HepG2 (cell line): ENCODE results near the gene GOLT1A. TPM values are rescaled to one million over a fixed set of nuclear protein-coding genes. Genes with fewer than 3 reads are reported as not detected.

Source experiments
- ASH2L ChIP-seq: fragments of 300-600, 200-600 bp; sonication (generic); IDR thresholded peaks from 2 replicates; pipeline ENCODE4 v1.7.0; 2017; ENCODE audit warnings: low read depth, mild to moderate bottlenecking, moderate library complexity, mixed read lengths, low read length; ENCODE audit not compliant: insufficient read length
- HDAC1 ChIP-seq: sonication (generic); formaldehyde crosslinking; IDR thresholded peaks from 2 replicates; pipeline ENCODE4 v1.5.1; 2020; ENCODE audit warnings: mild to moderate bottlenecking, missing genetic modification reagents
- KDM1A ChIP-seq: IDR thresholded peaks from 2 replicates; pipeline ENCODE4 v1.6.1; 2016; ENCODE audit warnings: missing compliant biosample characterization
- KDM3A ChIP-seq: IDR thresholded peaks from 2 replicates; pipeline ENCODE4 v1.6.1; 2018; ENCODE audit warnings: low read depth, missing compliant biosample characterization
- NFE2L2 ChIP-seq: fragments of 150-350 bp; IDR thresholded peaks from 2 replicates; pipeline ENCODE4 v1.6.1; 2014; ENCODE audit warnings: low read length
- SOX6 ChIP-seq, 2 experiments: fragments of 450-650 bp in 1 of 2; sonication (generic) in 1 of 2; formaldehyde crosslinking in 1 of 2; IDR thresholded peaks; 2 replicates each; pipeline versions ENCODE4 v1.4.0 to v1.6.1; 2017 to 2020; ENCODE audit warnings: antibody characterized with exemption in 1 of 2, mild to moderate bottlenecking in 1 of 2, missing genetic modification reagents in 1 of 2
- ZBTB38 ChIP-seq: sonication (generic); formaldehyde crosslinking; IDR thresholded peaks from 2 replicates; pipeline ENCODE4 v1.5.1; 2020; ENCODE audit warnings: mild to moderate bottlenecking, missing genetic modification reagents
- ZMYM2 ChIP-seq: sonication (generic); formaldehyde crosslinking; IDR thresholded peaks from 2 replicates; pipeline ENCODE4 v1.8.0; 2022; ENCODE audit warnings: mild to moderate bottlenecking, missing genetic modification reagents
- ZMYM3 ChIP-seq: sonication (generic); formaldehyde crosslinking; IDR thresholded peaks from 2 replicates; pipeline ENCODE4 v1.5.1; 2020; ENCODE audit warnings: mild to moderate bottlenecking, missing genetic modification reagents
- polyA plus RNA-seq, 8 experiments: library from polyadenylated mRNA; depleted of rRNA in 3 of 8; stranded (reverse) in 7 of 8; unstranded in 1 of 8; fragments of >200 nt; fragmentation: Illumina TruSeq in 4 of 8; extraction: Trizol in 4 of 8; gene quantifications; 2 replicates each; pipeline versions ENCODE4 v1.2.1 to v1.2.3, GENCODE V29; 2011 to 2016; ENCODE audit warnings: low read depth in 4 of 8, missing spikeins in 1 of 8, mixed read lengths in 1 of 8; ENCODE audit not compliant: insufficient read depth in 1 of 8
- total RNA-seq, 5 experiments: library from RNA; depleted of rRNA; stranded (reverse); fragments of >200 nt; fragmentation: Illumina TruSeq; extraction: Trizol; gene quantifications; 2 replicates each; pipeline ENCODE4 v1.2.3, GENCODE V29; 2016; ENCODE audit warnings: low read depth in 1 of 5
- TF ChIP-seq, protein P1 (sequence below): sonication (generic); formaldehyde crosslinking; conservative IDR thresholded peaks from 2 replicates; pipeline ENCODE4 v1.4.0; 2020; ENCODE audit warnings: mild to moderate bottlenecking, missing genetic modification reagents, moderate library complexity
- TF ChIP-seq, protein P2 (sequence below): sonication (generic); formaldehyde crosslinking; IDR thresholded peaks from 2 replicates; pipeline ENCODE4 v1.5.0; 2020; ENCODE audit warnings: missing genetic modification reagents
- TF ChIP-seq, protein P3 (sequence below): sonication (generic); formaldehyde crosslinking; IDR thresholded peaks from 2 replicates; pipeline ENCODE4 v1.5.1; 2020; ENCODE audit warnings: mild to moderate bottlenecking, missing genetic modification reagents, moderate library complexity
- TF ChIP-seq, protein P4 (sequence below): sonication (generic); formaldehyde crosslinking; IDR thresholded peaks from 2 replicates; pipeline ENCODE4 v1.4.0; 2020; ENCODE audit warnings: missing genetic modification reagents, borderline replicate concordance

The GOLT1A gene
- total and polyA plus RNA-seq, 2 of the 13 experiments (the other 11 are each of a cell fraction or from before 2014, with no cell fraction given): 25.8 to 28.0 TPM

DNA sequence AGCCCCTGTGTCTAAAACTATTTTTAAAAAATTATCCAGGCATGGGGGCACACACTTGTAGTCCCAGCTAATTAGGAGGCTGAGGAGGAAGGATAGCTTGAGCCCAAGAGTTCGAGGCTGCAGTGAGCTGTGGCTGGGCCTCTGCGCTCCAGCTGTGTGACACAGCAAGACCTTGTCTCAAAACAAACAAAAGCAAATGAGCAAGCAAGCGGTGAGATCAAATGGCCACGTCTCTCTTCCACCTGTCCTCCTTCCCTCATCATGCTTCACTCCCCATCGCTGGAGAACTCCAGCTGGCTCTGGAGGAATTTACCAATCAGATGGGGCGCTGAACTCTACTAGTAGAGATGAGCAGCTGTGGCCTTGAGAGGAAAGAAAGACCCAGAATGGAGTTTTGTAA lies 33.7 kb downstream of the GOLT1A start (continued):
- TF ChIP-seq ZBTB38 (CRISPR knock-in tag) (no peak), ASH2L (no peak), ZMYM2 (CRISPR knock-in tag) (peak; percentile 33; the same call in 1 of the 2 replicates), NFE2L2 (peak; percentile 21; the same call in 1 of the 2 replicates), KDM1A (peak; percentile 45; the same call in 1 of the 2 replicates), HDAC1 (CRISPR knock-in tag) (0 out of 2 replicates have a peak, but pooled peaks have one; percentile 25), KDM3A (CRISPR knock-in tag) (no peak), SOX6 (IDR thresholded peaks at IDR 0.05) (no peak), SOX6 (CRISPR knock-in tag; IDR thresholded peaks at IDR 0.05) (peak; percentile 24; the same call in 1 of the 2 replicates), ZMYM3 (peak; percentile 90)
- TF ChIP-seq, protein P1, sequence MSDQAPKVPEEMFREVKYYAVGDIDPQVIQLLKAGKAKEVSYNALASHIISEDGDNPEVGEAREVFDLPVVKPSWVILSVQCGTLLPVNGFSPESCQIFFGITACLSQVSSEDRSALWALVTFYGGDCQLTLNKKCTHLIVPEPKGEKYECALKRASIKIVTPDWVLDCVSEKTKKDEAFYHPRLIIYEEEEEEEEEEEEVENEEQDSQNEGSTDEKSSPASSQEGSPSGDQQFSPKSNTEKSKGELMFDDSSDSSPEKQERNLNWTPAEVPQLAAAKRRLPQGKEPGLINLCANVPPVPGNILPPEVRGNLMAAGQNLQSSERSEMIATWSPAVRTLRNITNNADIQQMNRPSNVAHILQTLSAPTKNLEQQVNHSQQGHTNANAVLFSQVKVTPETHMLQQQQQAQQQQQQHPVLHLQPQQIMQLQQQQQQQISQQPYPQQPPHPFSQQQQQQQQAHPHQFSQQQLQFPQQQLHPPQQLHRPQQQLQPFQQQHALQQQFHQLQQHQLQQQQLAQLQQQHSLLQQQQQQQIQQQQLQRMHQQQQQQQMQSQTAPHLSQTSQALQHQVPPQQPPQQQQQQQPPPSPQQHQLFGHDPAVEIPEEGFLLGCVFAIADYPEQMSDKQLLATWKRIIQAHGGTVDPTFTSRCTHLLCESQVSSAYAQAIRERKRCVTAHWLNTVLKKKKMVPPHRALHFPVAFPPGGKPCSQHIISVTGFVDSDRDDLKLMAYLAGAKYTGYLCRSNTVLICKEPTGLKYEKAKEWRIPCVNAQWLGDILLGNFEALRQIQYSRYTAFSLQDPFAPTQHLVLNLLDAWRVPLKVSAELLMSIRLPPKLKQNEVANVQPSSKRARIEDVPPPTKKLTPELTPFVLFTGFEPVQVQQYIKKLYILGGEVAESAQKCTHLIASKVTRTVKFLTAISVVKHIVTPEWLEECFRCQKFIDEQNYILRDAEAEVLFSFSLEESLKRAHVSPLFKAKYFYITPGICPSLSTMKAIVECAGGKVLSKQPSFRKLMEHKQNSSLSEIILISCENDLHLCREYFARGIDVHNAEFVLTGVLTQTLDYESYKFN (CRISPR knock-in tag): 0 out of 2 replicates have a peak, but pooled peaks have one; percentile 15
- TF ChIP-seq, protein P2, sequence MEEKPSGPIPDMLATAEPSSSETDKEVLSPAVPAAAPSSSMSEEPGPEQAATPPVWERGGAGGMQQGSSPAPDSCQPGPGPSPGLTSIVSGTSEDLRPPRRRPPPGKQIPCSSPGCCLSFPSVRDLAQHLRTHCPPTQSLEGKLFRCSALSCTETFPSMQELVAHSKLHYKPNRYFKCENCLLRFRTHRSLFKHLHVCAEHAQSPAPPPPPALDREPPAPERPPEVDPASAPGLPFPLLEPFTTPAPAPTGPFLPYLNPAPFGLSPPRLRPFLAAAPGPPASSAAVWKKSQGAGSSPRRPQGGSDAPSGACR (CRISPR knock-in tag): no peak
- TF ChIP-seq, protein P3, sequence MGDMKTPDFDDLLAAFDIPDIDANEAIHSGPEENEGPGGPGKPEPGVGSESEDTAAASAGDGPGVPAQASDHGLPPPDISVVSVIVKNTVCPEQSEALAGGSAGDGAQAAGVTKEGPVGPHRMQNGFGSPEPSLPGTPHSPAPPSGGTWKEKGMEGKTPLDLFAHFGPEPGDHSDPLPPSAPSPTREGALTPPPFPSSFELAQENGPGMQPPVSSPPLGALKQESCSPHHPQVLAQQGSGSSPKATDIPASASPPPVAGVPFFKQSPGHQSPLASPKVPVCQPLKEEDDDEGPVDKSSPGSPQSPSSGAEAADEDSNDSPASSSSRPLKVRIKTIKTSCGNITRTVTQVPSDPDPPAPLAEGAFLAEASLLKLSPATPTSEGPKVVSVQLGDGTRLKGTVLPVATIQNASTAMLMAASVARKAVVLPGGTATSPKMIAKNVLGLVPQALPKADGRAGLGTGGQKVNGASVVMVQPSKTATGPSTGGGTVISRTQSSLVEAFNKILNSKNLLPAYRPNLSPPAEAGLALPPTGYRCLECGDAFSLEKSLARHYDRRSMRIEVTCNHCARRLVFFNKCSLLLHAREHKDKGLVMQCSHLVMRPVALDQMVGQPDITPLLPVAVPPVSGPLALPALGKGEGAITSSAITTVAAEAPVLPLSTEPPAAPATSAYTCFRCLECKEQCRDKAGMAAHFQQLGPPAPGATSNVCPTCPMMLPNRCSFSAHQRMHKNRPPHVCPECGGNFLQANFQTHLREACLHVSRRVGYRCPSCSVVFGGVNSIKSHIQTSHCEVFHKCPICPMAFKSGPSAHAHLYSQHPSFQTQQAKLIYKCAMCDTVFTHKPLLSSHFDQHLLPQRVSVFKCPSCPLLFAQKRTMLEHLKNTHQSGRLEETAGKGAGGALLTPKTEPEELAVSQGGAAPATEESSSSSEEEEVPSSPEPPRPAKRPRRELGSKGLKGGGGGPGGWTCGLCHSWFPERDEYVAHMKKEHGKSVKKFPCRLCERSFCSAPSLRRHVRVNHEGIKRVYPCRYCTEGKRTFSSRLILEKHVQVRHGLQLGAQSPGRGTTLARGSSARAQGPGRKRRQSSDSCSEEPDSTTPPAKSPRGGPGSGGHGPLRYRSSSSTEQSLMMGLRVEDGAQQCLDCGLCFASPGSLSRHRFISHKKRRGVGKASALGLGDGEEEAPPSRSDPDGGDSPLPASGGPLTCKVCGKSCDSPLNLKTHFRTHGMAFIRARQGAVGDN: no peak
- TF ChIP-seq, protein P4, sequence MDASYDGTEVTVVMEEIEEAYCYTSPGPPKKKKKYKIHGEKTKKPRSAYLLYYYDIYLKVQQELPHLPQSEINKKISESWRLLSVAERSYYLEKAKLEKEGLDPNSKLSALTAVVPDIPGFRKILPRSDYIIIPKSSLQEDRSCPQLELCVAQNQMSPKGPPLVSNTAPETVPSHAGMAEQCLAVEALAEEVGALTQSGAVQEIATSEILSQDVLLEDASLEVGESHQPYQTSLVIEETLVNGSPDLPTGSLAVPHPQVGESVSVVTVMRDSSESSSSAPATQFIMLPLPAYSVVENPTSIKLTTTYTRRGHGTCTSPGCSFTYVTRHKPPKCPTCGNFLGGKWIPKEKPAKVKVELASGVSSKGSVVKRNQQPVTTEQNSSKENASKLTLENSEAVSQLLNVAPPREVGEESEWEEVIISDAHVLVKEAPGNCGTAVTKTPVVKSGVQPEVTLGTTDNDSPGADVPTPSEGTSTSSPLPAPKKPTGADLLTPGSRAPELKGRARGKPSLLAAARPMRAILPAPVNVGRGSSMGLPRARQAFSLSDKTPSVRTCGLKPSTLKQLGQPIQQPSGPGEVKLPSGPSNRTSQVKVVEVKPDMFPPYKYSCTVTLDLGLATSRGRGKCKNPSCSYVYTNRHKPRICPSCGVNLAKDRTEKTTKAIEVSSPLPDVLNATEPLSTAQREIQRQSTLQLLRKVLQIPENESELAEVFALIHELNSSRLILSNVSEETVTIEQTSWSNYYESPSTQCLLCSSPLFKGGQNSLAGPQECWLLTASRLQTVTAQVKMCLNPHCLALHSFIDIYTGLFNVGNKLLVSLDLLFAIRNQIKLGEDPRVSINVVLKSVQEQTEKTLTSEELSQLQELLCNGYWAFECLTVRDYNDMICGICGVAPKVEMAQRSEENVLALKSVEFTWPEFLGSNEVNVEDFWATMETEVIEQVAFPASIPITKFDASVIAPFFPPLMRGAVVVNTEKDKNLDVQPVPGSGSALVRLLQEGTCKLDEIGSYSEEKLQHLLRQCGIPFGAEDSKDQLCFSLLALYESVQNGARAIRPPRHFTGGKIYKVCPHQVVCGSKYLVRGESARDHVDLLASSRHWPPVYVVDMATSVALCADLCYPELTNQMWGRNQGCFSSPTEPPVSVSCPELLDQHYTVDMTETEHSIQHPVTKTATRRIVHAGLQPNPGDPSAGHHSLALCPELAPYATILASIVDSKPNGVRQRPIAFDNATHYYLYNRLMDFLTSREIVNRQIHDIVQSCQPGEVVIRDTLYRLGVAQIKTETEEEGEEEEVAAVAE (CRISPR knock-in tag): no peak
